BLaER1 (cell line): Measurements from ENCODE around the gene METTL24.

ENCODE experiments used
- H3K27ac ChIP-seq: shearing (Covaris generic); formaldehyde crosslinking; 2 replicates; pipeline ENCODE4 v1.8.1; 2022
- H3K27me3 ChIP-seq: shearing (Covaris generic); formaldehyde crosslinking; 2 replicates; pipeline ENCODE4 v1.8.1; 2022
- H3K36me3 ChIP-seq: shearing (Covaris generic); formaldehyde crosslinking; 2 replicates; pipeline ENCODE4 v1.8.1; 2022
- H3K4me1 ChIP-seq: shearing (Covaris generic); formaldehyde crosslinking; 2 replicates; pipeline ENCODE4 v1.8.1; 2022
- H3K4me2 ChIP-seq: shearing (Covaris generic); formaldehyde crosslinking; 2 replicates; pipeline ENCODE4 v1.8.1; 2022
- H3K4me3 ChIP-seq: shearing (Covaris generic); formaldehyde crosslinking; 2 replicates; pipeline ENCODE4 v1.8.1; 2022
- H3K9ac ChIP-seq: shearing (Covaris generic); formaldehyde crosslinking; 2 replicates; pipeline ENCODE4 v1.8.1; 2022
- H3K9me3 ChIP-seq: shearing (Covaris generic); formaldehyde crosslinking; 2 replicates; pipeline ENCODE4 v1.8.1; 2022
- H4K20me1 ChIP-seq: shearing (Covaris generic); formaldehyde crosslinking; 2 replicates; pipeline ENCODE4 v1.8.1; 2022
- Cebpa-rat ChIP-seq: shearing (Covaris generic); IDR thresholded peaks from 2 replicates; pipeline ENCODE4 v1.8.1; 2022

Gene METTL24

DNA sequence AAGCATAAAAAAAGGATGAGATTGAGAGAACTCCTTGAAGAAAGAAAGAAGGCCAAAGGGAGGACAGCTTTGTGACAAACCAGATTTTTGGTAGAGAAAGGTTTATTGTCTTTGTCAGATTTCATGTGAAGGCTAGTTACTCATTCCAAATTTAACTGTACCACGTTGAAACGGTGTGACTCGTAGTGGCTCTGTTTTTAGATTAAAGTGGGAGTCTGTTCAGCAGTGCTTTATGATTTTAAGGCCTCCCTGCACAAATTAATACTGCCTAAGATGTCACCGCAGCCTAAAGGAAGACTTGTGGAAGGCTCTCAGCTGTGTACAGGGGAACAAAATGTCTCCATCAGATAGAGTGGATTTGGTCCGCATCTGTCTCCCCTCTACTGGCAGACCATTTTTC, 142.0 kb downstream of the METTL24 start:
- Histone ChIP-seq H3K4me1 (0 out of 2 replicates have a peak, but pooled peaks cover 5% of the 10 kb centered on the region), H3K27me3 (no peaks in the 10 kb centered on the region), H4K20me1 (no peaks in the 10 kb centered on the region), H3K27ac (no peak overlapping the region), H3K4me3 (no peak overlapping the region), H3K36me3 (peaks cover 95% of the 10 kb centered on the region), H3K4me2 (no peak overlapping the region), H3K9ac (no peak overlapping the region), H3K9me3 (no peaks in the 10 kb centered on the region)
- TF ChIP-seq Cebpa-rat = no peak

DNA sequence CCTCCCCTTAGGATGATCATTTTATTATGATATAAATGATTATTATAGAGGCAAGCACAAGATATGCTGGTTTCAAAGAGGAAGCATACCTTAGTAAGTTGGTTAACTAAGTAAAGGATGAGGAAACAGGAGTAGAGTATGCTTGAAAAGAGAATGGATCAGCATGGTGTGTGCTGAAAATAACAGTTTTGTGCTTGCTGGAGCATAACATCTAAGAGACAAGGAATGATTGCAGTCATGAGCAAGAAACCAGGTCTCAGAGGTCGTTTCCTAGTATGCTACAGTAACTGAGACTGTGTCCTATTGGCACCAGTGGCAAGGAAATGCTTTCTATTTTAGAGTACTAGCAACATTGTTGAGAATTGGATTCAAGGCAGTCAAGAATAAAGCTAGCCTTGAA, 143.8 kb downstream of the METTL24 start:
- TF ChIP-seq Cebpa-rat = no peak
- H3K4me2 ChIP-seq = no peak overlapping the region
- H3K9me3 ChIP-seq = no peaks in the 10 kb centered on the region
- H3K27me3 ChIP-seq = no peaks in the 10 kb centered on the region
- H3K27ac ChIP-seq = no peak overlapping the region
- 0 out of 2 replicates have a peak, but pooled peaks cover 5% of the 10 kb centered on the region for H3K4me1 ChIP-seq
- peaks cover 94% of the 10 kb centered on the region for H3K36me3 ChIP-seq
- H3K4me3 ChIP-seq = no peak overlapping the region
- no peak overlapping the region for H3K9ac ChIP-seq
- no peaks in the 10 kb centered on the region for H4K20me1 ChIP-seq

DNA sequence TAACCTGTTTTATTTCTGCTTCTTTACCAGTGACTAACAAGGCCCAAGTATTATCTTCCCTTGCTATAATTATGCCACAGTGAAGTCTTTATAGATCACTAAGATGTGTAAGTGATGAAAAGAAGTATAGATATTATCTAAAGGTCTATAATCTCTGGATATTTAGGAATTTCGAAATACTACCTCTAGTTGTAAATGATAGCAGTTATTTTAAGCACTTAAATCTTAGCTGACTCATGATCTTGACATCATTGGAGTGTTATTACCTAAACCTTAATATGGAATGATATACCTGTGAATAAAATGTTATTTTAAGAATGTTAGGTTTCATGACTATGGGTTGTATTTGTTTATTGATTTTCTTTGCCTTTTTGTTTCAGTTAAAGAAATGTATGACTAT, 146.4 kb downstream of the METTL24 start:
- Histone ChIP-seq H3K4me3 (no peak overlapping the region), H3K9ac (no peak overlapping the region), H3K4me1 (0 out of 2 replicates have a peak, but pooled peaks cover 5% of the 10 kb centered on the region), H3K4me2 (no peak overlapping the region), H3K9me3 (no peaks in the 10 kb centered on the region), H4K20me1 (peaks cover 5% of the 10 kb centered on the region; the same call in 1 of the 2 replicates), H3K36me3 (peaks cover 94% of the 10 kb centered on the region), H3K27ac (no peak overlapping the region), H3K27me3 (no peaks in the 10 kb centered on the region)
- TF ChIP-seq Cebpa-rat = no peak

DNA sequence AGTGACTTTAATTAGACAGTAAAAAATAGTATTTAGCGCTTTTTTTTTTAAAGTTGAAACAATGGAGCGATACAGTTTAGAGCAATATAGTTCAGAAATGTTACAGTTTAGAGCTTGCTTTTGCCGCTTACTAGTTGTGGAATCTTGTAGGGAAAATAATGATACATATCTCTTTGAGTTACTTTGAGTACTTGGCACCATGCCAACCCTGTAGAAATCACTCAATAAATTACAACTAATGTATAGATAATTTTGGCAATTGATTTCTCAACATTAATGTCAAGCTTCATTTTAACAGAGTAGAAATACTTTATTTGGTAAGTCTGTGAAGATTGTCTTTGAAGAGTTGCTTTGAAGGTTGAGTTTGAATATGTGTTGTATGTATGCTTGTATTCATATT, 150.5 kb downstream of the METTL24 start:
- H3K27ac ChIP-seq = no peak overlapping the region
- H4K20me1 ChIP-seq = peaks cover 7% of the 10 kb centered on the region
- no peak overlapping the region for H3K4me3 ChIP-seq
- no peaks in the 10 kb centered on the region for H3K27me3 ChIP-seq
- no peak overlapping the region for H3K4me2 ChIP-seq
- no peak for TF ChIP-seq Cebpa-rat
- H3K36me3 ChIP-seq = peaks cover 73% of the 10 kb centered on the region
- H3K4me1 ChIP-seq = peaks cover 10% of the 10 kb centered on the region; the same call in 1 of the 2 replicates
- no peak overlapping the region for H3K9ac ChIP-seq
- H3K9me3 ChIP-seq = no peaks in the 10 kb centered on the region

DNA sequence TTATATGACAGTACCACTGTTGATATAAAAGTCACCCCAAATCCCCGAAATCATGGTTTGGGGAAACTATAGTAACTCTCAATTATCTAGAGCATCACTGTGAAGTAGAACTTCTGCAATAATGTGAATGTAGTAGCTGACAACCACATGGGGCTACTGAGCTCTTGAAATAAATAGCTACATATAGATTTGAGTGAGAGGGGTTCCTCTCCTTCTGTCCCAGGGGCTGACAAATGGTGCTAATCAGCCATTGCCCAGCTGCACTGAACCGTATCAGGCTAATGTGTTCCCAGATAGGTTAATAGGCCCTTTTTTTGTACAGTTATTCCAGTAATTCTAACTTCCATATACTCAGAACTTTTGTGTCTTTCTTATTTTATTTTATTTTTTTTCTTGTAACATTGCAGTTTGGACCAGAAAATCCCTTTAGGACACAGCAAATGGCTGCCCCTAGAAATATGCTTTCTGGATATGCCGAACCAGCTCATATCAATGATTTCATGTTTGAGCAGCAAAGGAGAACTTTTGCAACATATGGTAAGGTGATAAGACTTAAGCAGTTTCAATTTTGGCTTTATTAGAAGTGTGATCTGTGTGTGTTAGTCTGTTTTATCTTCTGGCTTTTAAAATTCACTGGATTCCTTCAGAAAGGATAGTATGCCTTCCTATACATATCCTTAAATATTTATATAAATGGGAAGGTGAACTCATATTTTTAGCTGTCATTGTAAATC, 156.8 kb downstream of the METTL24 start:
- Histone ChIP-seq H3K4me1 (peaks cover 10% of the 10 kb centered on the region; the same call in 1 of the 2 replicates), H3K4me3 (no peak overlapping the region), H3K27ac (no peak overlapping the region), H3K9me3 (0 out of 2 replicates have a peak, but pooled peaks cover 5% of the 10 kb centered on the region), H4K20me1 (peaks cover 22% of the 10 kb centered on the region), H3K9ac (no peak overlapping the region), H3K4me2 (no peak overlapping the region), H3K27me3 (no peaks in the 10 kb centered on the region), H3K36me3 (peaks cover 31% of the 10 kb centered on the region)
- TF ChIP-seq Cebpa-rat = no peak

DNA sequence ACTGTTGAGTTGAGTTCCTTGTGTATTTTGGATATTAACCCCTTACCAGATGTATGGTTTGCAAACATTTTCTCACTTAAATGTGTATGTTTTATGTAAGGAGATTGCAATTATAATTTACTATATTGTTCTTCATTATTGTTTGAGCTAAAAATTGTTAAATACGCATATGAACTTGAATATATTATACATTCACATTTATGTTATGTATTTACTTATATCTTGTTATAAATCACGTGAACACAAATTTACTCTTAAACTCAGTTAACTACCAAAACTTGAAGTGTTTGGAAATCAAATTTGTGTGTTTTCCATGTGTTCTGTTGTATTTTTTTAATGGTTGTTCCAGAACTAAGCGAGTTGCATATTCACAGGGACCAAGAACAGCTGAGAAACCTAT, 159.6 kb downstream of the METTL24 start:
- no peaks in the 10 kb centered on the region for H3K4me1 ChIP-seq
- H3K27me3 ChIP-seq = no peaks in the 10 kb centered on the region
- peaks cover 35% of the 10 kb centered on the region for H4K20me1 ChIP-seq
- H3K4me3 ChIP-seq = no peak overlapping the region
- peaks cover 37% of the 10 kb centered on the region for H3K36me3 ChIP-seq
- no peak overlapping the region for H3K9ac ChIP-seq
- no peak for TF ChIP-seq Cebpa-rat
- H3K4me2 ChIP-seq = no peak overlapping the region
- 0 out of 2 replicates have a peak, but pooled peaks cover 5% of the 10 kb centered on the region for H3K9me3 ChIP-seq
- no peak overlapping the region for H3K27ac ChIP-seq

DNA sequence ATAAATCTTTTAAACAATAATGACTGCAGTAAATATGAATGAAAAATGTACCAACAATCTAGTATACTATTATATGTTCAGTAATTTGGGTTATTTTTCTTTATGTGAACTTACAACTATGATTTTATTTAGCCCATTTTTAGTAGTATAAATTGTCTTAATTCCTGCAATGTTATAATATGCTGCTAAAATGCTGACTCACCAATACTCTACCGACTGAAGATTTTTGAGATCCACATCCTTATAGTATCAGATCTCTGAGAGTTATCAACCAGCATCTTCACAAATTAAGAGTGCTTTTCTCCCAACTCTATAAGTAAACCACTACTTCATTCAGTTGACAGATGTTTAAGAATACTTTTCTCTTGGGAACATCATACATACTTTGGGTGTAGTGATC, 161.3 kb downstream of the METTL24 start:
- no peak overlapping the region for H3K9ac ChIP-seq
- TF ChIP-seq Cebpa-rat = no peak
- no peak overlapping the region for H3K27ac ChIP-seq
- no peak overlapping the region for H3K4me3 ChIP-seq
- H3K4me1 ChIP-seq = 0 out of 2 replicates have a peak, but pooled peaks cover 2% of the 10 kb centered on the region
- 0 out of 2 replicates have a peak, but pooled peaks cover 5% of the 10 kb centered on the region for H3K9me3 ChIP-seq
- no peak overlapping the region for H3K4me2 ChIP-seq
- H3K27me3 ChIP-seq = no peaks in the 10 kb centered on the region
- peaks cover 37% of the 10 kb centered on the region for H3K36me3 ChIP-seq
- H4K20me1 ChIP-seq = peaks cover 41% of the 10 kb centered on the region

DNA sequence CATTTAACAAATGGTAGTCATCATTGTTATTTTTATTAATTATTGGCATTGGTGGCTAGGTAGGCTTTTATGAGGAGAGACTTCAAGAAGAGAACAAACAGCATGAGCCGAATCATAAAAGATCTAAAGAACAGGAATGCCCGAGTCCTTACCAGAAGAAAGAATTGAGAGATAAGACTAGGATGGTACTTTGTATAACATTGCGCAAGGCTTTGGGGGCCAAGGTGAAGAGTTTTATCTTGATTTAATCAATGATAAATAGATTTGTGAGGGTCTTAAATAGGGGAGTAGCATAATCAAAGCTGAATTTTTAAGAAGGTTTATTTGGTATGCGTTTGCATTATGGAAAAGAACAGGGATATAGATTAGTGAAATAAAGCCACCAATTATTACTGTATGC, 162.5 kb downstream of the METTL24 start:
- Histone ChIP-seq H3K9me3 (0 out of 2 replicates have a peak, but pooled peaks cover 5% of the 10 kb centered on the region), H3K27me3 (no peaks in the 10 kb centered on the region), H3K9ac (no peak overlapping the region), H3K36me3 (peaks cover 37% of the 10 kb centered on the region), H3K27ac (no peak overlapping the region), H3K4me1 (0 out of 2 replicates have a peak, but pooled peaks cover 9% of the 10 kb centered on the region), H4K20me1 (peaks cover 41% of the 10 kb centered on the region), H3K4me3 (no peak overlapping the region), H3K4me2 (no peak overlapping the region)
- no peak; the same call in 1 of the 2 replicates for TF ChIP-seq Cebpa-rat
